Measurements from ENCODE around the gene GNLY.

GRCh38 chr2:85660725-85661124 is 33.4 kb upstream of the GNLY start:
- no peak for TF ChIP-seq CTCF (IDR thresholded peaks at IDR 0.05; ENCODE audit: low read depth, low read length)
- TF ChIP-seq EZH2phosphoT487 (IDR thresholded peaks at IDR 0.05; ENCODE audit: low read depth): no peak

Data from OCI-LY3 (cell line).